Upper lobe of left lung (tissue), 6 donors: ENCODE data around the gene CEP250. TPM values are rescaled to one million over a fixed set of nuclear protein-coding genes. Genes with fewer than 3 reads are reported as not detected.

ENCODE experiments used
- ATAC-seq, 2 donors: fragments of 200-7000 bp; cut with Tn5 transposase; one replicate each; pipeline ENCODE4 v1.9.1; 2022; ENCODE audit warnings: mild to moderate bottlenecking in 2 of 2, moderate library complexity in 2 of 2; ENCODE audit not compliant: low FRiP score in 2 of 2
- DNase-seq, 2 donors: peaks; one replicate each; pipeline ENCODE4 v3.0.0-alpha.2; 2019 to 2020
- H3K27ac ChIP-seq, 4 donors: fragments of 200-600 bp; sonication (generic); one replicate each; pipeline ENCODE4 v1.5.1; 2016 to 2019
- H3K27me3 ChIP-seq, 4 donors: fragments of 200-600 bp; sonication (generic); one replicate each; pipeline ENCODE4 v1.5.1; 2017 to 2019
- H3K36me3 ChIP-seq, 4 donors: fragments of 200-600 bp; sonication (generic); one replicate each; pipeline ENCODE4 v1.5.1; 2016 to 2019
- H3K4me1 ChIP-seq, 4 donors: fragments of 200-600 bp; sonication (generic); one replicate each; pipeline ENCODE4 v1.5.1; 2018 to 2019
- H3K4me3 ChIP-seq, 4 donors: fragments of 200-600 bp; sonication (generic); one replicate each; pipeline ENCODE4 v1.5.1; 2017 to 2019; ENCODE audit warnings: mild to moderate bottlenecking in 2 of 4, moderate library complexity in 1 of 4
- H3K9me3 ChIP-seq, 4 donors: fragments of 200-600 bp; sonication (generic); one replicate each; pipeline ENCODE4 v1.5.1; 2018 to 2019
- CTCF ChIP-seq, 6 experiments: fragments of 450-650 bp in 4 of 6; fragments of 200-600 bp in 2 of 6; sonication (generic) in 2 of 6; IDR thresholded peaks; one replicate each; pipeline ENCODE4 v1.5.1; 2016 to 2019; ENCODE audit warnings: antibody characterized with exemption in 6 of 6
- EP300 ChIP-seq, 4 donors: sonication (generic); formaldehyde crosslinking; IDR thresholded peaks; one replicate each; pipeline ENCODE4 v1.5.1; 2017; ENCODE audit warnings: antibody characterized with exemption in 4 of 4, control low read depth in 2 of 4
- POLR2A ChIP-seq, 4 donors: fragments of 450-650 bp; IDR thresholded peaks; one replicate each; pipeline ENCODE4 v1.5.1; 2016 to 2017; ENCODE audit warnings: antibody characterized with exemption in 4 of 4, mild to moderate bottlenecking in 2 of 4
- POLR2AphosphoS5 ChIP-seq, 2 donors: sonication (generic); formaldehyde crosslinking; IDR thresholded peaks; one replicate each; pipeline ENCODE4 v1.5.1; 2017; ENCODE audit warnings: antibody characterized with exemption in 2 of 2
- WGBS, 2 donors: methylation state at CpG; one replicate each; pipeline ENCODE4 v1.1.5; 2017 to 2018; 5-methylcytosine and 5-hydroxymethylcytosine counted together
- total RNA-seq, 6 donors: library from RNA; depleted of rRNA in 4 of 6; stranded (reverse); fragments of >200 nt in 4 of 6; gene quantifications; one replicate each; pipeline versions ENCODE4 v1.1.0 to v1.2.1, GENCODE V29; 2016 to 2021
- donor health status: DM: no; HTN: no; CAD: no; lungs with moderate emphysema.
- donor health status: DM: no; HTN: yes; CAD: no; lungs with severe emphysema.

Gene CEP250
- total RNA-seq, 6 donors from 2014 or later: 15.4 to 66.6 (median 29.6) TPM

- 83 to 96% methylated on average over 9 to 12 of the region's 12 CpGs for WGBS, 2 donors
- Histone ChIP-seq H3K9me3 (no peaks in the 10 kb centered on the region), H3K4me1 (no peaks in the 10 kb centered on the region), H3K27ac (no peak overlapping the region), H3K36me3 (peaks cover 10 to 73% (median 52%) of the 10 kb centered on the region in 4 donors), H3K27me3 (no peaks in the 10 kb centered on the region), H3K4me3 (no peak overlapping the region)
- peak in 1 of 2 donors; percentile 40 for DNase-seq
- no peak for ATAC-seq
- TF ChIP-seq POLR2A (IDR thresholded peaks at IDR 0.05) (no peak), EP300 (IDR thresholded peaks at IDR 0.05) (no peak), CTCF (IDR thresholded peaks at IDR 0.05) (no peak), POLR2AphosphoS5 (IDR thresholded peaks at IDR 0.05) (no peak)
These were observed 55.7 kb downstream of the CEP250 start for GRCh38 chr20:35510951-35511735.

- Histone ChIP-seq H3K27me3 (no peaks in the 10 kb centered on the region), H3K4me1 (no peaks in the 10 kb centered on the region), H3K9me3 (no peaks in the 10 kb centered on the region), H3K36me3 (peaks cover 10 to 67% (median 52%) of the 10 kb centered on the region in 4 donors), H3K27ac (no peak overlapping the region), H3K4me3 (no peak overlapping the region)
- DNase-seq (no peak), ATAC-seq (no peak)
- TF ChIP-seq CTCF (IDR thresholded peaks at IDR 0.05) (peak in 4 of 6 experiments; percentile 28 to 55 (median 50)), POLR2AphosphoS5 (IDR thresholded peaks at IDR 0.05) (no peak)
- 89 to 95% methylated on average over 2 of the region's 2 CpGs for WGBS, 2 donors
These were observed 56.5 kb downstream of the CEP250 start for GRCh38 chr20:35511814-35512420.

- Histone ChIP-seq H3K27me3 (no peaks in the 10 kb centered on the region), H3K36me3 (peaks cover 6 to 43% (median 32%) of the 10 kb centered on the region in 4 donors), H3K9me3 (no peaks in the 10 kb centered on the region), H3K4me1 (no peaks in the 10 kb centered on the region), H3K27ac (no peak overlapping the region), H3K4me3 (no peak overlapping the region)
- DNase-seq (no peak), ATAC-seq (no peak)
- WGBS, 2 donors: 81 to 88% methylated on average over 11 of the region's 11 CpGs
- TF ChIP-seq CTCF (IDR thresholded peaks at IDR 0.05) (no peak), POLR2AphosphoS5 (IDR thresholded peaks at IDR 0.05) (no peak), EP300 (IDR thresholded peaks at IDR 0.05) (no peak), POLR2A (IDR thresholded peaks at IDR 0.05) (no peak)
These were observed 59.1 kb downstream of the CEP250 start for GRCh38 chr20:35514371-35514932.

DNA sequence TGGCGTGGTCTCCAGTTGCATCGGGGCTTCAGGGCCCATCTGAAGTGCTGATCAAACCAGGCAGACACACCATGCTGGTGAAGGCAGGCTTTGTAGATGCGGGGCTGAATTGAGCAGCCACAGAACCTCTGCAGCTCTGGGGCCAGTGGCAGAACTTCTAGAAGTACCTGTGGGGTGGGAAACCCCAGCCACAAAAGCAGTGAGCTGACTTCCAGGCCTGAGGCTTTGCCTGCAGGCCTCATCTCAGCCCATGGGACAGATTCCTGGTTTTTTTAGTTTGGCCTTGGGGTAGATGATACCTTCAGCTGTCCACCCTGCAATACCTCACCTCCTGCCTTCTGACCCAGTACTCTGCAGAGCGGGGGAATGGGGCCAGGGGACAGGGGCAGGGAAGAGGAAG is 59.9 kb downstream of the CEP250 start:
- WGBS, 2 donors: 91 to 100% methylated on average over 2 to 4 of the region's 4 CpGs

More for the DNA sequence above, 59.9 kb downstream of the CEP250 start:
- Histone ChIP-seq H3K9me3 (no peaks in the 10 kb centered on the region), H3K27ac (no peak overlapping the region), H3K27me3 (no peaks in the 10 kb centered on the region), H3K4me1 (no peaks in the 10 kb centered on the region), H3K4me3 (no peak overlapping the region), H3K36me3 (peaks cover 0 to 34% (median 23%) of the 10 kb centered on the region in 4 donors)
- ATAC-seq (no peak), DNase-seq (no peak)
- TF ChIP-seq EP300 (IDR thresholded peaks at IDR 0.05) (no peak), POLR2AphosphoS5 (IDR thresholded peaks at IDR 0.05) (no peak), CTCF (IDR thresholded peaks at IDR 0.05) (no peak), POLR2A (IDR thresholded peaks at IDR 0.05) (no peak)
